Measurements from ENCODE around the gene ZMYND8. TPM values are rescaled to one million over a fixed set of nuclear protein-coding genes. Genes with fewer than 3 reads are reported as not detected.
"Not testable (repeated sequence)": the region's sequence is repeated elsewhere in the genome, so short reads cannot be mapped to it uniquely, and the experiment has no call there.

The ZMYND8 gene
- total RNA-seq, 1 donor: 18.8 TPM

DNA sequence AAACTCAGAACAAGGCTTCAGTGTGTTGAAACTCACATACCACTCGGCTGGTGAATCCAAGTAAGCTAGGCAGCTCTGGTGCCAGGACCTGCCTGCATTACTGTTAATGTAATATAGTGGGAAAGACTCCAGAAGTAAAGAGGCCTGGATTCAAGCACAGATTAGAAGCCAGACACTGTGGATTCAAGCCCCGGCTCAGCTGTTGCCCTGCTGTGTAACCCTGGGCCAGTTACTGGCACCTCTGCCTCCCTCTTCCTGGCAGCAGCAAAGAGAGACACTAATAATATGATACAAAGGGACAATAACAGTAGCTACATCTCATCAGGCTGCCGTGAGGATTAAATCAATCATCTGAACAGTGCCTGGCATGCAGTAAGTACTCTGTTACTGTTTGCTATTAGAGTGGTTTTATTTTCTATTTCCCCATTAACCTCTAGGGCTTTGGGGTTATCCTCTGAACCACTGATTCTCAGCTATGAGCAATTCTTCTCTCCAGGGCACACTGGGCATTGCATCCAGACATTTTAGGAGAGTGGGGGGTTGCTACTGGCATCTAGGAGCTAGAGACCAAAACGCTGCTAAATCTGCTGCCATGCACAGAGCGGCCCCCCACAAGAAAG is 92.9 kb downstream of the ZMYND8 start:
- H3K27me3 ChIP-seq (ENCODE audit: insufficient read depth, low read length): no peaks in the 10 kb centered on the region
- peaks cover 56% of the 10 kb centered on the region for H3K79me2 ChIP-seq (ENCODE audit: insufficient read depth, low read length)
- peak; percentile 80 for DNase-seq (ENCODE audit: insufficient read length, low spot score, missing footprints)
- TF ChIP-seq, protein P1, sequence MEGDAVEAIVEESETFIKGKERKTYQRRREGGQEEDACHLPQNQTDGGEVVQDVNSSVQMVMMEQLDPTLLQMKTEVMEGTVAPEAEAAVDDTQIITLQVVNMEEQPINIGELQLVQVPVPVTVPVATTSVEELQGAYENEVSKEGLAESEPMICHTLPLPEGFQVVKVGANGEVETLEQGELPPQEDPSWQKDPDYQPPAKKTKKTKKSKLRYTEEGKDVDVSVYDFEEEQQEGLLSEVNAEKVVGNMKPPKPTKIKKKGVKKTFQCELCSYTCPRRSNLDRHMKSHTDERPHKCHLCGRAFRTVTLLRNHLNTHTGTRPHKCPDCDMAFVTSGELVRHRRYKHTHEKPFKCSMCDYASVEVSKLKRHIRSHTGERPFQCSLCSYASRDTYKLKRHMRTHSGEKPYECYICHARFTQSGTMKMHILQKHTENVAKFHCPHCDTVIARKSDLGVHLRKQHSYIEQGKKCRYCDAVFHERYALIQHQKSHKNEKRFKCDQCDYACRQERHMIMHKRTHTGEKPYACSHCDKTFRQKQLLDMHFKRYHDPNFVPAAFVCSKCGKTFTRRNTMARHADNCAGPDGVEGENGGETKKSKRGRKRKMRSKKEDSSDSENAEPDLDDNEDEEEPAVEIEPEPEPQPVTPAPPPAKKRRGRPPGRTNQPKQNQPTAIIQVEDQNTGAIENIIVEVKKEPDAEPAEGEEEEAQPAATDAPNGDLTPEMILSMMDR (IDR thresholded peaks at IDR 0.05; ENCODE audit: extremely low read depth, low read depth, low read length): no peak
- H4K20me1 ChIP-seq (ENCODE audit: insufficient read depth, low read length): no peaks in the 10 kb centered on the region
- no peak overlapping the region for H3K27ac ChIP-seq (ENCODE audit: low read depth, low read length)
- no peak overlapping the region for H2AFZ ChIP-seq (ENCODE audit: low read length)
- peaks cover 18% of the 10 kb centered on the region for H3K36me3 ChIP-seq (ENCODE audit: insufficient read depth, low read length)
- no peak overlapping the region for H3K4me3 ChIP-seq (ENCODE audit: insufficient read depth, low read length)
- H3K9me3 ChIP-seq (ENCODE audit: low read depth, low read length): no peaks in the 10 kb centered on the region
- H3K4me1 ChIP-seq (ENCODE audit: insufficient read depth, low read length): peaks cover 12% of the 10 kb centered on the region
- no peak overlapping the region for H3K4me2 ChIP-seq (ENCODE audit: insufficient read depth, low read length)

DNA sequence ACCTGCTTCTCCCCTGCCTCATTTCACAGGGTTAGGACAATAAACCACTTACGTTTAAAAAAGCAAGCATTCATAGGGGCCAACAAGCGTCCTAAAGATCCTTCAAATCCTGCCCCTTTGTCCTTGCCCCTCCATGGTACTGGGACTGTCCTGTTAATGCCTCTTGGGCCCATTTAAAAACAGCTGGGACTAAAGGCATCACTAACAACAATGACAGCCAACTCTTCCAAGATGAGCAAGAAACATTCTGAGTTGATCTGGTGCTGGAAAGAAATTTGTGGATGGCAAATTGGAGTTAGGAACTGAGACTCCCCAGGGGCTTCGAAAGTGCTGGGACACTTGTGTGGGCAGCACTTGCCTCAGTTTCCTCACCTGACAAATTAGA is 93.4 kb downstream of the ZMYND8 start:
- peaks cover 18% of the 10 kb centered on the region for H3K36me3 ChIP-seq (ENCODE audit: insufficient read depth, low read length)
- H3K79me2 ChIP-seq (ENCODE audit: insufficient read depth, low read length): peaks cover 54% of the 10 kb centered on the region
- H2AFZ ChIP-seq (ENCODE audit: low read length): no peak overlapping the region
- H3K9me3 ChIP-seq (ENCODE audit: low read depth, low read length): no peaks in the 10 kb centered on the region
- H3K27ac ChIP-seq (ENCODE audit: low read depth, low read length): no peak overlapping the region
- H3K4me2 ChIP-seq (ENCODE audit: insufficient read depth, low read length): no peak overlapping the region
- no peak overlapping the region for H3K4me3 ChIP-seq (ENCODE audit: insufficient read depth, low read length)
- H3K4me1 ChIP-seq (ENCODE audit: insufficient read depth, low read length): peaks cover 17% of the 10 kb centered on the region
- TF ChIP-seq, protein P1 (IDR thresholded peaks at IDR 0.05; ENCODE audit: extremely low read depth, low read depth, low read length): no peak
- H4K20me1 ChIP-seq (ENCODE audit: insufficient read depth, low read length): no peaks in the 10 kb centered on the region
- DNase-seq (ENCODE audit: insufficient read length, low spot score, missing footprints): no peak
- no peaks in the 10 kb centered on the region for H3K27me3 ChIP-seq (ENCODE audit: insufficient read depth, low read length)

DNA sequence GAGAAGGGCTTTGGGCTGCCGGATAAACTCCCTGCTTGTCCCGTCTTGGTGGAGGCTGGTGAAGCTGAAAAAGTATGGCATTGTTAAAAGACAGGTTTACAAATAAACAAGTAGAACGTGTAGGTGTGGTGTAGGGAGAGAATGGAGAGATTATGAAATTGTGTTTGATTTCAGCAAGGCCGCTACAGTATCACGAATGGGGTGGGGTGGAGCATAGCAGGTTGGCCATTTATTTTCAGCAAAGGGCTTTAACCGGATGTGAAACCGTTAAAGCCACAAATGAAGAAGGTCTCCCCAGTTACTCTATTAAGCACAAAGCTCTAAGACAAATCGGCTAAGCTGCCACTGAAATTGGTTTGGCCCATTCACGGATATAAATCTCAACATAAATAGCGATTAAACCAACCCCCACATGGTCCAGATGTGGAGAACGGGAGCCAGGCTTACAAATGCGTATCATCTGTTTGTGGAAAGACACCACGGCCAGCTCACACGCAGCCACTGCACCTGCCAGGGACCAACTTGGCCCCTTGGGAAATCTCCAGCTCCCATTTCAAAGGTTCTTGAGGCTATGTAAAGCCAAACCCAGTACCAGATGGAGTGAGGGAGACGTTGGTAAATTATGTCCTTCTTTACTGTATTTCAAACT is 94.0 kb downstream of the ZMYND8 start:
- no peaks in the 10 kb centered on the region for H3K27me3 ChIP-seq (ENCODE audit: insufficient read depth, low read length)
- H3K4me3 ChIP-seq (ENCODE audit: insufficient read depth, low read length): no peak overlapping the region
- peaks cover 16% of the 10 kb centered on the region for H3K36me3 ChIP-seq (ENCODE audit: insufficient read depth, low read length)
- H3K9me3 ChIP-seq (ENCODE audit: low read depth, low read length): no peaks in the 10 kb centered on the region
- TF ChIP-seq, protein P1 (IDR thresholded peaks at IDR 0.05; ENCODE audit: extremely low read depth, low read depth, low read length): no peak
- DNase-seq (ENCODE audit: insufficient read length, low spot score, missing footprints): no peak
- no peak overlapping the region for H2AFZ ChIP-seq (ENCODE audit: low read length)
- no peak overlapping the region for H3K27ac ChIP-seq (ENCODE audit: low read depth, low read length)
- peaks cover 21% of the 10 kb centered on the region for H3K4me1 ChIP-seq (ENCODE audit: insufficient read depth, low read length)
- no peaks in the 10 kb centered on the region for H4K20me1 ChIP-seq (ENCODE audit: insufficient read depth, low read length)
- peaks cover 49% of the 10 kb centered on the region for H3K79me2 ChIP-seq (ENCODE audit: insufficient read depth, low read length)
- H3K4me2 ChIP-seq (ENCODE audit: insufficient read depth, low read length): no peak overlapping the region

DNA sequence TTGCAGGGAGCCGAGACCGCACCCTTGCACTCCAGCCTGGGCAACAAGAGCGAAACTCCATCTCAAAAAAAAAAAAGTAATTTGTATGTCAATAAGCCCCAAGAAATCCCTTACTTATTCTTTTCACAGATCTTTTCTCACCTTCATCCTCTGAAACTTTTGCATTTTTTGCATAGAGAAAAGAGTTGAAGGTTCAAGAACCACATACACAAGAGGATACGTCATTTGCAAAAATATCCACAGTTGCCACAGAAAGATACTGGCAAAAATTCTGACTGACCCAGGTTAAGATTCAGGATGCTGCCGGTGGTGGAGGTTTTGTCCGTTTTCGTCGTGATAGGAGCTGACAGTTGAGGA is 94.5 kb downstream of the ZMYND8 start:
- TF ChIP-seq, protein P1 (IDR thresholded peaks at IDR 0.05; ENCODE audit: extremely low read depth, low read depth, low read length): no peak
- no peaks in the 10 kb centered on the region for H3K9me3 ChIP-seq (ENCODE audit: low read depth, low read length)
- H3K79me2 ChIP-seq (ENCODE audit: insufficient read depth, low read length): peaks cover 48% of the 10 kb centered on the region
- no peak overlapping the region for H2AFZ ChIP-seq (ENCODE audit: low read length)
- no peak overlapping the region for H3K27ac ChIP-seq (ENCODE audit: low read depth, low read length)
- H4K20me1 ChIP-seq (ENCODE audit: insufficient read depth, low read length): no peaks in the 10 kb centered on the region
- H3K36me3 ChIP-seq (ENCODE audit: insufficient read depth, low read length): peaks cover 15% of the 10 kb centered on the region
- no peak for DNase-seq (ENCODE audit: insufficient read length, low spot score, missing footprints)
- H3K4me1 ChIP-seq (ENCODE audit: insufficient read depth, low read length): peaks cover 26% of the 10 kb centered on the region
- no peaks in the 10 kb centered on the region for H3K27me3 ChIP-seq (ENCODE audit: insufficient read depth, low read length)
- H3K4me3 ChIP-seq (ENCODE audit: insufficient read depth, low read length): no peak overlapping the region
- no peak overlapping the region for H3K4me2 ChIP-seq (ENCODE audit: insufficient read depth, low read length)

DNA sequence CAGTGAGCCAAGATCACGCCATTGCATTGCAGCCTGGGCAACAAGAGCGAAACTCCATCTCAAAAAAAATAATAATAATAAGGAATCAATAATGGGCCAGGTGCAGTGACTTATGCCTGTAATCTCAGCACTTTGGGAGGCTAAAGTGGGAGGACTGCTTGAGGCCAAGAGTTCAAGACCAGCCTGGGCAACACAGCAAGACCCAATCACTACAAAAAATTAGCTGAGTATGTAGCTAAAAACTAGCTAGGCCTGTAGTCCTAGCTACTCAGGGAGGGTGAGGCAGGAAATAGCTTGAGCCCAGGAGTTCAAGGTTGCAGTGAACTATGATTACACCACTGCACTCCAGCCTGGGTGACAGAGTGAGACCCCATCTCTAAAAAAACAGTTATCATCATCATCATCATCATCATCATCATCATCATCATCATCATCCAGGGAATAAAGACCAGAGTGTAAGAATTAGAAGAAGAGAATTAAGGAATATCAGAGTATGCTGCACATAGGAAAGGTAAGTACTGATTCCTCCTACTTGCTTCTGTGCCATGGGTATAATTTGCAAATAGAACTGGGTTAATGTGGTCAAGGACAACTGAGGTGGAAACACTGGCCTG is 95.2 kb downstream of the ZMYND8 start:
- peaks cover 29% of the 10 kb centered on the region for H3K4me1 ChIP-seq (ENCODE audit: insufficient read depth, low read length)
- H3K9me3 ChIP-seq (ENCODE audit: low read depth, low read length); H4K20me1 ChIP-seq (ENCODE audit: insufficient read depth, low read length); H3K27ac ChIP-seq (ENCODE audit: low read depth, low read length); H3K4me2 ChIP-seq (ENCODE audit: insufficient read depth, low read length); H3K4me3 ChIP-seq (ENCODE audit: insufficient read depth, low read length); H2AFZ ChIP-seq (ENCODE audit: low read length); H3K27me3 ChIP-seq (ENCODE audit: insufficient read depth, low read length); DNase-seq (ENCODE audit: insufficient read length, low spot score, missing footprints): not testable (repeated sequence)
- peaks cover 15% of the 10 kb centered on the region for H3K36me3 ChIP-seq (ENCODE audit: insufficient read depth, low read length)
- H3K79me2 ChIP-seq (ENCODE audit: insufficient read depth, low read length): peaks cover 45% of the 10 kb centered on the region
